Stimulated activated CD8-positive, alpha-beta memory T cell treated with anti-CD3 and anti-CD28 coated beads, Interleukin-2, amount 100 ng/mL, for 48 hours (primary cell): Measurements from ENCODE around the gene PGRMC1.
"Not testable (repeated sequence)": the region's sequence is repeated elsewhere in the genome, so short reads cannot be mapped to it uniquely, and the experiment has no call there.

Experiments
- DNase-seq, 2 donors: peaks; one replicate each; pipeline ENCODE4 v3.0.0-alpha.2; 2020; ENCODE audit warnings: low read depth in 2 of 2

Gene PGRMC1

DNA sequence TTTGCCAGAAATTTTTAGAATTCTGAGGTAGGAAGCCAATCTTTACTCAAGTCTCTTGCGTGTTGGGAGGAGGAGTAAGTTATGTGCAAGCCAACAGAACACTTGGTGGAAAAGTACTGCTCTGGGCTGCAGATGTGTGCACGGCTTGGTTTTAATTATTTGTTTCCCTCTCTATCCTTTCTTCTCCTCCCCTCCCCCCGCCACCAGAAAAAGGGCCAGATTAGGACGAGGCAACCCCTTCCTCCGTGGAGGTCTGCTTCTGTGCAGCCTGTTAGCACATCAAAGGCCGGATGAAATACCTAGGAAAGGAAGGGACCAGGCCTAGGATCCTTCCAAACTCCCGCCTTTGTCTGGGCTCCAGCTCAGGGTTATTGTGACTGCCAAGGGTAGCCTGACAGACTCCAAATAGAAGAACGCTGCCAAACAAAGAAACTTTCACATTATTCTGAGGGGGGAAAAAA is 1.0 kb upstream of the PGRMC1 start:
- DNase-seq = no peak

DNA sequence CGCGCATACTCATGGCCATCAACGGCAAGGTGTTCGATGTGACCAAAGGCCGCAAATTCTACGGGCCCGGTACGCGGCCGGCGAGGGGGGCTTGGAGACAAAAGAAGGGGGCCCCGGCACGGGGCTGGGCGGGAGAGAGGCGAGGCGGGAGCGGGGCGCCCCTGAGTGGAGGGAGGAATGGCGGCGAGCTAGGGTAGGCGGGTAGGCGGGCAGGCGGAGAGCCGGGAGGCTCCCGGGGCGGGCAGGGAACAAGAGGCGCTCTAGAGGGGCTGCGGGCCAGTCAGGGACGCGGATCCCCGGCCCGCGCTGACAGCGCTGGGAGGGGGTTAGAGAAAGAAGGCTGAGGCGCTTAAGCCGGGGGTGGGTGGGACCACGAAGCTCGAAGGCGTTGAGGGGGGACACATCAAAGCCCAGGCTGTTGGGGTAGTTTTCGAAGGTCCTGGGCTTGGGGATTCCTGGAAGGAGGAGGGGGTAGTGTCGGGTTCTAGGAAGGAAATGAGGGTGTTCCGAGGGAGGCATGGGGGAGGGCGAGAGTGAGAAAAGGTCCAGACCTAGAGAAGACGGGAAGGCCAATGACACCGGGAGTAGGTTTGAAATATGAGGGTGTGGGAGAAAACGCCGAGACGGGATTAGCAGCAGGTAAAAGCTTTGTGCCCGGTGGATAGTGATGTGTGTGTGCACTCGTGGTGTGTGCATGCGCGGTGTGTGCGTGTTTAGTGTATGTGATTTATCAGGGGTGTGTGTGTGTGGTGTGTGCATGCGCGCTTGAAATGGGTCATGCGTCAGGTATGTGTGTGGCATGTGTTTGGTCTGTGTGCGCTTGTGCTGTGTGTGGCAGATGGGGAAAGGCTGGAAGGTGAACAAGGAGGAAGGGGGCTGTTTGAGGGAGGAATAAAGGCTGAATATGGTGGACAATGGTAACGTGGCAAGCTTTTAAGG is 807 bp downstream of the PGRMC1 start:
- DNase-seq = peak; percentile 4 to 5

DNA sequence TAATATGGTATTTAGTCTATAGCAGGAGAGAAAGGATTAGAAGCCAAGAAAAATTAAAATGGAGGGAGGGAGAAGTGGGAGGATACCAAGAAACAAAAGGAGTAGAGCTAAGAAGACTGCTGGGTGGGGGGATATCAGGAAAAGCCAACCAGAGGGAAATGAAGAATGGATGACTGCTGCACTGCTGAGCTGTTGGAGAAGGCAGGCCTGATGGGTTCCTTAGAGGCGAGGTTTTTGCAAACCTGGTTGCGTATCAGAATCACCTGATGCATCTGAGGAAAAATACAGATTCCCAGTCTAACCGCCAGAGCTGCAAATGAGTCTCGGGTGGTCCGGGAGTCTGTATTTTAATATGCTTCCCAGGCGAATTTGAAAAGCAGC is 1.5 kb downstream of the PGRMC1 start:
- no peak for DNase-seq

DNA sequence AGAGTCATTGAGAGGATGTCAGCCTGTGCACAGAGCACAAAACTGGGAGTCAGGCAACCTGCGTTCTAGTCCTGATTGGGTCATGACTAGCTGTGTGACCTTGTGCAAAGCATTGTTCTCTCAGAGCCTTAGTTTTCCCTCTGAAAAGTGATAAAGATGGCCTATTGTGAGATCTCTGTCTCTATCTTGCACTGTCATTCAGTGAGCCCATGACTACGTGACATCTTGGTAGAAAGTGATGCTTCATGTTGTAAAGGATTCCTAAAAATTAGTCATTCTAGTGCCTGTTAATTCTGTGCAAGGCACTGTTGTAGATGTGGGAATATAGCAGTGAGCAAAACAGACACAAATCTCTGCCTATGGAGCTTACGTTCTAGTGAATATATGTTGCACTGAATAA is 2.5 kb downstream of the PGRMC1 start:
- DNase-seq = no peak

DNA sequence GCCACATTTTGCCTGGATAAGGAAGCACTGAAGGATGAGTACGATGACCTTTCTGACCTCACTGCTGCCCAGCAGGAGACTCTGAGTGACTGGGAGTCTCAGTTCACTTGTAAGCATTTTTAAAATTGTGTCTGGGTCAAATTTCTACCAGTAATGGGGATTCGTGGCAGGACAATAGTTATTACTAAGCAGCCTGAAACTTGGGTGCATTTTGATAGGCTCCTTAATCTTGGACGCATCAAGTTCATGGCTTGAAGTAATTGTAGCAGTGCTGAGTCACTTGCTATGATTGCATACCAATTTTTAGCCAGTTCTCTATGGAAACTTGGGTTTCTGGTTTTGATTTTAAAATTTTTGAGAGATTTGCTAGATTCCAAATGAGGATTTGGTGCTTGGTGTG is 4.3 kb downstream of the PGRMC1 start:
- no peak for DNase-seq

DNA sequence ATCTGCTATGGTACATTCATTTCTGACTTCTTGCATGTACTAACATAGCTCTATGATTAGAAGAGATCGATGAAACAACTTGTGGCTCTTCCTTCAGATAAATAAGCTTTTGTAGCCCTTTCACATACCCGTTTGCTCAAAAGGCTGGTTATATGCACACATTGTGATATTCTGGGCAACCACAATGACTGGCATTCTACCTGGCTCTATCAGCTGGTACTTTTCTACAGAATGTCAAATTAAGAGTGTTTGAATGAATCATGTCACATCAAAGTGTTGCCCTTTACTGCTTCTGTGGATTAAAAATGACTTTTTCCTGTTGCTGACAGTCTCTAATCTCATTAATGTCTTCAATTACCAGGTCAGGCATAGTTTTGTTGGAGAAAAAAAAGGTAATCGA is 11.6 kb downstream of the PGRMC1 start:
- no peak for DNase-seq

DNA sequence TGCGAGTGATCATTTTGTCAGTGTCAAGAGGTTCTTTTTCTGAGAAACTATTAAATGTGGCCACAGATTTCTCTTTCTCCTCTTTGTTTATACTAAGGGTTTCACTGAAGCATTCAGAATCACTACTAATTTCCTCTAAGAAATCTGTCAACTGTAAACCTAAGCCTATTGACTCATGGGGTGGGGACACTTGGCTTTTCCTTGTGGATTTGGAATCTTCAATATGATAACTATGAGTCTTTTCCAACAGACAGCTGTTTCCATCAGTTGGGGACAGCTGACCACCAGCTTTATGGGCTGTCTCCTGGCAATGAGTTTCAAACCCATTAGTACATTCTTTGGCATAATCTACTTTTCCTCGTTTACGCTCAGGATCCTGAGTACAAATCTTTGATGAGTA is 13.8 kb downstream of the PGRMC1 start:
- no peak for DNase-seq

DNA sequence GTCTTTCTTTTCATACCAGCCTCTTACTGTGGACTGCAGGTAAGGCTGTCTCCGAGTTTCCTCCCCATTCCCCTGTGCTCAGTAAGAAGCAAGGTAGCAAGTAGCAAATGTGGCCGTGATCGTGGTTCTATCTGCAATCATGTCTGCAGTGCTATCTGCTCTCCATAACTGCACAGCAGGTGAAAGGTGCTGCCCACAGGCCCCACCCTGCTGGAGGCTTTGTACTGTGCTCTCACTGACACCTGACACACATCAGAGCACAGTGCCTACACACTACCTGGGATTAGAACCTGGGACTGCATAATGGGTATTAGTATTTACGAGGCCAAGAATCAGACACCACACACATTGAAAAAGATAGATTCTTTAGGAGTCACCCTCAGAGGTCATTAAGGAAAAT is 15.3 kb downstream of the PGRMC1 start:
- no peak for DNase-seq

DNA sequence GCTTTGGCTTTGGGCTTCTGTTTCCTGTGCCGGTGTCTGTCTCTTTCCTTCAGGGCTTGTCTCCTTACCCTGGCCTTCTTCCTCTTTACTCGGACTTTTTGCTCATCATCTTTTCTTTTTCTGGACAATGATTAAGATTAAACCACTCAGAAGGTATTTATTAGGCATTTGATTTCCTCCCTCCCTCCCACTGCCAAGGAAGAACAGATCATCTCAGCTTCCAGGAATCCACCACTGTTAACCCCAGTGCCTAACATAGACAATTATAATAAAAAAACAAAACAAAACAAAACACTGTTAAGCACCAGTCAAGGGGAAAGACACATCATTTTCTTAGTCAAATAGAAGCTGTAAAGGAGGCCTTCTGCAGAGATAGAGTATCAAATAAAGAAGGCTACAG is 16.6 kb downstream of the PGRMC1 start:
- no peak for DNase-seq

DNA sequence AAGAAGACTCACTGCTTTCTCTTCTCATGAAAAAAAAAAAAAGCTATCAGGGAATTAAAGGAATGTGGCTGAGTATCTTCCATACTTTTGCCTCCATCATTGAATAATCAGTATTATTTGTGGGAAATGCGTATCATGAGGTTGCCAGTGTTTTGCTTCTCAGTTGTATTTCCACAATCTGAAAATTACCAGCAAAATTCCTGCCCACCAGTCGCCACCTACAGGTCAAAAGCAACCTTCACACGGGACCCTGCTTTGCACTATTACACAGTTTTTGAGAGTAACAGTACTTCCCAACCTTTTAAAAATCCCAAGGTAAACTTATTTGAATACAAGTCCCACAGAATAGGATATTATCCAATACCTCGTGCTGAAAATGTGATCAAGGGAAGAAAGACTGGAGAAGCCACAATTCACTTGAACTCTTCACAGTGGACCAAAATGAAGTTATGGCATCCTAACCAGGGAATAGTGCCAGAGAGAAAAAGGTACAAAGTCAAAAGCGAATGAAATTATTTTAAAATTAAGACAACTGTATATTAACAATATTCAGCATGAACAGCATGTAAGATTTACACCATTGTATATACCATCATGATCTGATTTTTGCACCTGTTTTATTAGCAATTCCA is 30.4 kb downstream of the PGRMC1 start:
- DNase-seq = no peak

DNA sequence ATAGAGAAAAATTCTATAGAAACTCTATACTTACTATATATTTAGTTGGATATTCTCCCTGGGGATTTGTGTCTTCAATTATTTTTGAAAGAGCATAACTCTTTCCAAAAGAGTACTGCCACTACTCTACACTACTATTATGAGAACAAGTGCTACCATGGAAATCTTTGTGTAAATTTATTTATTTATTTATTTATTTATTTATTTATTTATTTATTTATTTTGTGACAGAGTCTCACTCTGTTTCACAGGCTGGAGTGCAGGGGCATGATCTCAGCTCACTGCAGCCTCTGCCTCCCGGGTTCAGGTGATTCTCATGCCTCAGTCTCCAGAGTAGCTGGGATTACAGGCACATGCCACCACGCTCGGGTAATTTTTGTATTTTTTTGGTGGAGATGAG is 31.0 kb downstream of the PGRMC1 start:
- DNase-seq = not testable (repeated sequence)

DNA sequence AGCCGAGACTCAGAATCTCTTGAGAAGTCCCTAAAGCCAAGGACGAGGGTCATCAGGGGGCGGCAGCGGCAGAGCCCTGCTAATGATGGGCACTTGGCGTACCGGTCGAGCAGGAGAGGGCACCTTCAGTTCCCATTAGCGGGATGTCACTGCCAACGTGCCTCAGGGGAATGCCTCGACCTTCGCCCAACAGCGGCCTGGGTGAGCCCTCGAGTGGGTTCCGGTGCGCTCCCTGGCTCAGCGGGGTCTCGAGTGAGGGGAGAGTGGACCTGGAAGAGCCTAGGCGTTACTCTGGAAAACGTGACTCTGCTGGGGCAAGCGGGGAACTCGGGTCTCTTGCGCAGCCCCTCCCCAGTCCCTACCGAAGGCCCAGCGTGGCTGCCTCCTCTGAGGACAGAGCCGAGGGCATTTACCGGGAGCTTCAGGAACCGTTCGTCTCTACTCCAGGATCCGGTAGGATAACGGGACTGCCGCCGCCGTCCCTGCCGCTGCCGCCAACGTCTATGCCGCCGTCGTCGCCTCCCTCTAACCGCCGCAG is 36.9 kb downstream of the PGRMC1 start:
- DNase-seq = no peak

DNA sequence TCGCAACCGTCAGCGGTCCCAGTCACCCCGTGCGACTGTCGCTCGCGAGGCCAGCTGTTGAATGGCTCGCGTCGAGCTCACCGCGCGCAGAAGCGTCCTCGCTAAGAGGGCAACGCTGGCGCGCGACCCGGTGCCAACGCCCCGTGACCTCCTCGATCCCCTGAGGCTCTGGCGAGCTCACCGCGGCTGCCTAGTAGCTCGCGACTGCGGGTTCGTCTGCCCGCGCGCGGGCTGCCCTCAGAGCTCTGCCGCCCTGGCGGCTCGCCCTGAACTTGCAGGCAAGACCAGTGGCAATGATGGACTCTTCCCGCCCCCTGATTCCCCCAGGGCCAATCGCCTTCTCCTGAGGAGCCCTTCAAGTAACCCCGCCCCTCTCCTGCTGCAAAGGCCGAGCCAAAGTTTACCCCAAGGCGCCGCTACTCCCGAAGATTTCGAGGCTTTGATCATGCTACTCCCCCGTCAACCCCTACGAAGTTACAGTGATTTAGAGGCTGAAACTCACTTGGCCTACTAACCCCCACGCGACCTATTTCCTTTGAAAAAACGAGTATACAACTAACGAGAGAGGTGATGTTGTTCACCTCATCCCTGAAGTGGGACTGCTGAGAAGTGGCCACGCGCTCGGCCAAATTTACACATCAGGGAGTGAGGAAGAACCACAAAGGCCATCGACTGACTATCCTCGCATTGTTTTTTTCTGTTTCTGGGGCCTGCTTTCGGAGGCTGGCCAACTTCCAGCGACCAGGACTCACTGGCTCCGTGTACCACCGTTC is 37.5 kb downstream of the PGRMC1 start:
- DNase-seq = peak; percentile 18 to 37

DNA sequence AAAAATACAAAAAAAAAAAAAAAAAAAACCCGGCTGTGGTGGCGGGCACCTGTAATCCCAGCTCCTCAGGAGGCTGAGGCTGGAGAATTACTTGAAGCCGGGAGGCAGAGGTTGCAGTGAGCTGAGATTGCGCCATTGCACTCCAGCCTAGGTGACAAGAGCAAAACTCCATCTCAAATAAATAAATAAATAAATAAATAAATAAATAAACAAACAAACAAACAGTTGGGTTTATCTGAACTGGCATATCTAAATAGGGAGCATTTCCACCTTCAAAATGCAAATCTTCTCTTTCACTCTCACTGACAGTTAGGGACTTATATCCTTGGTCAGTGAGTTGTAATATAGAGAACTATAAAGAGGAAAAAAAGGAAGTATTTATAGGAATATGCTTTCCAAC is 46.3 kb downstream of the PGRMC1 start:
- not testable (repeated sequence) for DNase-seq

DNA sequence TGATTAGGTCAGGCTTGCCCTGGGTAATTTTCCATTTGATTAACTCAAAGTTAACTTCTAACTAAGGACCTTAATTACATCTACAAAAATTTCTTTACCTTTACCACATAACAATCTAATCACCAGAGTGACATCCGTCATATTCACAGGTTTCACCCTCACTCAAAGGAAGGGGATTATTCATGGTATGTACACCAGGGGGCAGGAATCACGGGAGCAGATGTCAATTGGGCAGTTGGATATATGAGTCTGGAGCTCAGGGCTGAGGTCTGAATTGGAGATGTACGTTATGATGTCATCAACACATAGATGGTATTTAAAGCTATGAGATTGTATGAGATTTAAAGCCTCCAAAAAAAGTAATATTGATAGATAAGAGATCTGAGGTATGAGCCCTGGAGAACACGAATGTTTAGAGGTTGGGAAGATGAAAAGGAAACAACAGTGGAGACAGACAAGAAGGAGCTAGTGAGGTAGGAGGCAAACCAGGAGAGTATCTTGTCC is 52.9 kb downstream of the PGRMC1 start:
- DNase-seq = no peak

DNA sequence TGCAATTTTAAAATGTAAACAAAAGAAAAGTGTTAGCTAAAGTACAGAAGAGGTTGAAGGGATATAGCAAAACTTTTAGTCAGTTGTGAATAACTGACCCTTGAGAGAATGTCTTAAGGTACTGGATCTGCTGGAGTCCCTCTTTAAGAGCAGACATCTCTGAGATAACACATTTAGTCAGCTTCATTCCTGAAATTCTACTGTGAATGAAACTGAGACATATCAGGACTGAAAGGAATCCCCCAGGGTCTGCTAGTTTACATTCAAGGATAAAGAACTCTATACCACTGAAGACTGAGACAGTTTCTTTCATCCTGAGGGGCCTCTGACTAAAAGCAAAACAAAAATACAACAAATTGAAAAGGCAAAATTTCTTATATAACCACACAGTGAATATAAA is 54.4 kb downstream of the PGRMC1 start:
- no peak for DNase-seq

DNA sequence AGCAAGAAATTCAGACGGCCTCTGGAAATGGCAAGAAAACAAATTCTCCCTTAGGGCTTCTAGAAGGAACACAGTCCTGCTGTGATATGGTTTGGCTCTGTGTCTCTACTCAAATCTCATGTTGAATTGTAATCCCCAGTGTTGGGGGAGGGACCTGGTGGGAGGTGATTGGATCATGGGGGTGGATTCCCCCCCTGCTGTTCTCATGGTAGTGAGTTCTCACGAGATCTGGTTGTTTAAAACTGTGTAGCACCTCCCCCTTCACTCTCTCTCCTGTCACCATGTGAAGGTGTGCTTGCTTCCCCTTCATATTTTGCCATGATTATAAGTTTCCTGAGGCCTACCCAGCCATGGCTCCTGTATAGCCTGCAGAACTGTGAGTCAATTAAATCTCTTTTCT is 55.2 kb downstream of the PGRMC1 start:
- DNase-seq = not testable (repeated sequence)

DNA sequence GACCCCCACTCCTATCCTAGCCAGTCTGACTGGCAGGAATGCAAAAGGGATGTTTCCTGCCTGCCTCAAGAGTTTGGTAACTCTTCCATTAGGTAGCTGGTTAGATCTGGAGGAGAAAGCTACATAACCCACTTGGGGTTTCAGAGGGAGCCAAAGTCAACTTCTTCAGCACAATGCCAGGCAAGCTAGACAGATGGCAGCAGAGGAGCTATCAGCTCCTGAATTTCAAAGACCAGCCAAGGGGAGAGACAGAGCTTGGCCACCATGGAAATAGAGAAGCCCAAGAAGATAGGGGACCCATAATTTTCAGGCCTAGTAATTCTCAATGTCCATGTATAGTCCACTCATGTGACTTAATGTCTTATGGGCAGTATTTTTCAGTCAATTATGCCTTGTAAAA is 56.4 kb downstream of the PGRMC1 start:
- DNase-seq = no peak
